Lower leg skin (tissue), 4 donors: Measurements from ENCODE around the gene ALOX15. TPM values are rescaled to one million over a fixed set of nuclear protein-coding genes. Genes with fewer than 3 reads are reported as not detected.

Experiments
- DNase-seq, 2 donors: peaks; one replicate each; pipeline ENCODE4 v3.0.0-alpha.2; 2019; ENCODE audit warnings: low spot score in 2 of 2
- H3K4me3 ChIP-seq: fragments of 200-600 bp; sonication (generic); 2 replicates; pipeline ENCODE4 v1.5.1; 2017; ENCODE audit warnings: mild to moderate bottlenecking, low read depth; ENCODE audit not compliant: poor library complexity, severe bottlenecking
- CTCF ChIP-seq, 3 donors: fragments of 450-650 bp; IDR thresholded peaks; one replicate each; pipeline ENCODE4 v1.5.1; 2016; ENCODE audit warnings: antibody characterized with exemption in 3 of 3, mild to moderate bottlenecking in 3 of 3, moderate library complexity in 2 of 3
- POLR2A ChIP-seq, 2 donors: fragments of 450-650 bp; IDR thresholded peaks; one replicate each; pipeline ENCODE4 v1.6.1; 2016 to 2017; ENCODE audit warnings: antibody characterized with exemption in 2 of 2, mild to moderate bottlenecking in 1 of 2, moderate library complexity in 1 of 2
- WGBS, 2 donors: methylation state at CpG; one replicate each; pipeline ENCODE4 v1.1.5; 2018; 5-methylcytosine and 5-hydroxymethylcytosine counted together
- intact Hi-C: fragments of 100-400 bp; cut with DNase I; formaldehyde crosslinking; loops from one replicate; pipeline ENCODE4 v1.15.0; 2023; ENCODE audit warnings: low total_unique reads
- total RNA-seq, 4 donors: library from RNA; depleted of rRNA; stranded (reverse); fragments of >200 nt; gene quantifications; one replicate each; pipeline ENCODE4 v1.1.0, GENCODE V29; 2016

Gene ALOX15
- total RNA-seq, 4 donors from 2014 or later = 0.54 to 0.68 TPM; not detected in 2

- no peak overlapping the region for H3K4me3 ChIP-seq
- intact Hi-C loops = no loop called here
- no peak for DNase-seq
- TF ChIP-seq POLR2A (IDR thresholded peaks at IDR 0.05) (no peak), CTCF (IDR thresholded peaks at IDR 0.05) (no peak)
- WGBS, 2 donors = 73 to 75% methylated on average over 6 to 9 of the region's 9 CpGs
These were observed 53.7 kb downstream of the ALOX15 start for GRCh38 chr17:4587803-4588202.

GRCh38 chr17:4587195-4587594 lies 54.3 kb downstream of the ALOX15 start:
- intact Hi-C loops = no loop called here
- no peak for DNase-seq
- no peak for TF ChIP-seq POLR2A (IDR thresholded peaks at IDR 0.05)
- no peak for TF ChIP-seq CTCF (IDR thresholded peaks at IDR 0.05)
- no peak overlapping the region for H3K4me3 ChIP-seq
- 91 to 92% methylated on average over 4 to 7 of the region's 7 CpGs for WGBS, 2 donors

- intact Hi-C loops = no loop called here
- TF ChIP-seq CTCF (IDR thresholded peaks at IDR 0.05) (no peak), POLR2A (IDR thresholded peaks at IDR 0.05) (no peak)
- 84 to 85% methylated on average over 9 of the region's 9 CpGs for WGBS, 2 donors
- no peak overlapping the region for H3K4me3 ChIP-seq
- DNase-seq = no peak
These were observed 55.4 kb downstream of the ALOX15 start for GRCh38 chr17:4586043-4586442.

- H3K4me3 ChIP-seq = no peak overlapping the region
- WGBS, 2 donors = 91 to 100% methylated on average over 5 to 6 of the region's 7 CpGs
- intact Hi-C loops = no loop called here
- no peak for DNase-seq
- TF ChIP-seq POLR2A (IDR thresholded peaks at IDR 0.05) (no peak), CTCF (IDR thresholded peaks at IDR 0.05) (no peak)
These were observed 55.9 kb downstream of the ALOX15 start for GRCh38 chr17:4585638-4585994.

GRCh38 chr17:4584917-4585637 lies 56.4 kb downstream of the ALOX15 start:
- intact Hi-C loops = no loop called here
- 18 to 32% methylated on average over 40 to 44 of the region's 57 CpGs for WGBS, 2 donors
- no peak overlapping the region for H3K4me3 ChIP-seq
- DNase-seq = no peak
- TF ChIP-seq POLR2A (IDR thresholded peaks at IDR 0.05) = no peak
- no peak for TF ChIP-seq CTCF (IDR thresholded peaks at IDR 0.05)
